ENCODE results near the gene CYP27B1.
A peak's percentile ranks its signal among the peaks of the same experiment; 100 is the strongest.
"Not testable (repeated sequence)": the region's sequence is repeated elsewhere in the genome, so short reads cannot be mapped to it uniquely, and the experiment has no call there.

CYP27B1 gene

DNA sequence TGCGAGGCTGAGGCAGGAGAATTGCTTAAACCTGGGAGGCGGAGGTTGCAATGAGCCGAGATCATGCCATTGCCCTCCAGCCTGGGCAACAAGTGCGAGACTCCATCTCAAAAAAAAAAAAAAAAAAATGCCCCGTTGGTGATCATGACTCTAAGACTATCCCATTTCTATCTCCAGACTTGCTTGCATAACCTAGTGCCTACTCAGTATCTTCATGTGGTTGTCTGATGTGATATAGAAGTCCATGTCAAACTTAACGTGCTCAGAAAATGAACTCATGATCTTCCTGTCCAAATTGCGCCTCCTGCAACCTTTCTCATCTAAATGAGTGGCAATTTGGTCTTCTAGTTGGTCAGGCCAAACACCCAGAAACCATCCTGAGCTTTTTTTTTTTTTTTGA is 11.0 kb upstream of the CYP27B1 start:
- TF ChIP-seq, protein P1, sequence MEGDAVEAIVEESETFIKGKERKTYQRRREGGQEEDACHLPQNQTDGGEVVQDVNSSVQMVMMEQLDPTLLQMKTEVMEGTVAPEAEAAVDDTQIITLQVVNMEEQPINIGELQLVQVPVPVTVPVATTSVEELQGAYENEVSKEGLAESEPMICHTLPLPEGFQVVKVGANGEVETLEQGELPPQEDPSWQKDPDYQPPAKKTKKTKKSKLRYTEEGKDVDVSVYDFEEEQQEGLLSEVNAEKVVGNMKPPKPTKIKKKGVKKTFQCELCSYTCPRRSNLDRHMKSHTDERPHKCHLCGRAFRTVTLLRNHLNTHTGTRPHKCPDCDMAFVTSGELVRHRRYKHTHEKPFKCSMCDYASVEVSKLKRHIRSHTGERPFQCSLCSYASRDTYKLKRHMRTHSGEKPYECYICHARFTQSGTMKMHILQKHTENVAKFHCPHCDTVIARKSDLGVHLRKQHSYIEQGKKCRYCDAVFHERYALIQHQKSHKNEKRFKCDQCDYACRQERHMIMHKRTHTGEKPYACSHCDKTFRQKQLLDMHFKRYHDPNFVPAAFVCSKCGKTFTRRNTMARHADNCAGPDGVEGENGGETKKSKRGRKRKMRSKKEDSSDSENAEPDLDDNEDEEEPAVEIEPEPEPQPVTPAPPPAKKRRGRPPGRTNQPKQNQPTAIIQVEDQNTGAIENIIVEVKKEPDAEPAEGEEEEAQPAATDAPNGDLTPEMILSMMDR (conservative IDR thresholded peaks at IDR 0.05; ENCODE audit: low read depth, low read length), result no peak
- H3K4me3 ChIP-seq (ENCODE audit: low read length), result no peak overlapping the region
- DNase-seq (ENCODE audit: low read depth), result no peak

DNA sequence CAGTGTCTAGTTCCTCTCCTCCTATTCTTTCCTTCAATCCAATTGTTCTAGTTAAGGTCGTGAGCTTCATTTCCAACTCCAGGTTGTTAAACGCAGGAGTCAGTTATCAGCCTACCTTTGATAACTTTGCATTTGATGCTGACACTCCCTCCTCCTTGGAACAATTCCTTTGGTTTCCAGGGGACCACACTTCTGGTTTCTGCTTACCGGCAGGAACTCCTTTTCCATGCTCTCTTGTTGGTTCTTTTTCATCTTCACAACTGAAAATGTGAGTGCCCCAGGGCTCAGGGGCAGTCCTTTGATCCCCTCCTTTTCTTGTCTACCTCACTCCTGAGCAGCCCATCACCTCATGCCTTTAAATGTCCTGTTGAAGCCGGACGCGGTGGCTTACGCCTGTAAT is 10.5 kb upstream of the CYP27B1 start:
- DNase-seq (ENCODE audit: low read depth), result no peak
- no peak overlapping the region for H3K4me3 ChIP-seq (ENCODE audit: low read length)

DNA sequence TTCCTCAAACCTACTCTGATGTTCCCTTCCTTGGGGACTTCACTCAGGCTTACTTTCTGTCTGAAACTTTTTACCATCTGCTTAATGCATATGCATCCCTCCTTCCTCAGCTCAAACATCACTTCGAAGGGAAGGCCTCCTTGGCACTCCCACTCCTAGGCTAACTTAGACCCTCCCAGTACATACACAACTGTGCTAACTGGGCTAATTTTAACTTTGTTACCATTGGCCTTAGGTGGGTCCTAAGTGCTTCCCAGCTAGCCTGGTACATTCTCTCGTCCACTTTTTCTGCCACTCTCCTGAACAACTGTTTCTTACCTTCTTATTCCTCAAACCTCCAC is 9.3 kb upstream of the CYP27B1 start:
- no peak overlapping the region for H3K4me3 ChIP-seq (ENCODE audit: low read length)
- TF ChIP-seq, protein P1 (conservative IDR thresholded peaks at IDR 0.05; ENCODE audit: low read depth, low read length), result no peak
- no peak for DNase-seq (ENCODE audit: low read depth)

More for the DNA sequence above, 10.5 kb upstream of the CYP27B1 start:
- TF ChIP-seq, protein P1 (conservative IDR thresholded peaks at IDR 0.05; ENCODE audit: low read depth, low read length), result no peak

DNA sequence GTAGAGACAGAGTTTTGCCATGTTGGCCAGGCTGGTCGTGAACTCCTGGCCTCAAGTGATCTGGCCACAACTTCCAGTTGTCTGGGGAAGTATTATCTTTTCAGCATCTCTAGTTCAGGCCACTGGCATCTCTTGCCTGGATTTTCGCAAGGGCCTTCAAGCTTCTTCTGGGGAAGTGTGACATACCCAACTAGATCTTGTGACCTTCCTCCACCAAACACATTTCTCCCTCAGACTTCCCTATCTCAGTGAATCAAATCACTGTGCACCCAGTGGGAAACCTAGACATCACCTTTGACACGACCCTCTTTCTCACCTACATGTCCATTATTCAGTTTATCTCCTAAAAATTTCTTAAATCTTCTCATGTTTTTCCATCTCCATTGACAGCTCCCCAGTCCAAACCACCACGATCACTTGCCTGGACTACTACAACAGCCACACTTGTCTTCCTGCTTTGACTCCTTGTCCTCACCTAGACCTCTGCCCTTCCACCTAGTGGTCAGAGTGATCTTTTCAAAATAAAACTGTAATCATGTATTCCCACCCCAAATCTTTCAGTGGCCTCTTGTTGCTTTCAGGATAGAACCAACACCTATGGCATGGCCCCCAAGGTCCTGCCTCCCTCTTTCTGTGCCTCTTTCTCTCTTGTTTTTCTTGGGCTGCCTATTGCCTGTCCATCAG is 8.8 kb upstream of the CYP27B1 start:
- TF ChIP-seq, protein P1 (conservative IDR thresholded peaks at IDR 0.05; ENCODE audit: low read depth, low read length), result no peak
- DNase-seq (ENCODE audit: low read depth), result no peak
- H3K4me3 ChIP-seq (ENCODE audit: low read length), result no peak overlapping the region

DNA sequence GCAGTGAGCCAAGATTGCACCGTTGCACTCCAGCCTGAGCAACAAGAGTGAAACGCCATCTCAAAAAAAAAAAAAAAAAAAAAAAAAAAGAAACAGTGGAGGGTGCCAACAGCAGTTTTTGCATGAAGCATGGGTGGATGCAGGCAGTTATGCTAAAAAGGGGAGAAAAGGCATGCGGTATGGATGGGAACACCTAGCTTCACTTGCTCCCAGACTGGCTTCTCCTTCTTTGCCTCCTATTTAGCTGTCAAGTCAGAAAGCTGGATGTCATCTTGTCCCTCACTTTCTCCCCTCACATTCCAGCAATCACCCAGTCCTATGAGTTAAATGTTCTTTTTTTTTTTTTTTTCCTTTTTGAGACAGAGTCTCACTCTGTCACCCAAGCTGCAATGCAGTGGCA is 8.2 kb upstream of the CYP27B1 start:
- DNase-seq (ENCODE audit: low read depth), result no peak
- H3K4me3 ChIP-seq (ENCODE audit: low read length), result no peak overlapping the region
- TF ChIP-seq, protein P1 (conservative IDR thresholded peaks at IDR 0.05; ENCODE audit: low read depth, low read length), result no peak

DNA sequence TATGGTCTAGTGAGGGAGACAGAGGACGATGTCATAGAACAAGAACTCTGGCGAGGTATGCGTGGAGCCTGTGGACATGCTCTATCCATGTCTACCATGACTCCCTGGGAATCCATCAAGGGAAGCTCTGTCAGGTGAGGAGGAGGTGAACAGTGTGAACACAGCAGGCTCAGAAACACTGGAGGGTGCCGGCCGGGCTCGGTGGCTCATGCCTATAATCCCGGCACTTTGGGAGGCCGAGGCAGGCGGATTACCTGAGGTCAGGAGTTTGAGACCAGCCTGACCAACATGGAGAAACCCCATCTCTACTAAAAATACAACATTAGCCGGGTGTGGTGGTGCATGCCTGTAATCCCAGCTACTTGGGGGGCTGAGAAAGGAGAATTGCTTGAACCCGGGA is 7.8 kb upstream of the CYP27B1 start:
- not testable (repeated sequence) for DNase-seq (ENCODE audit: low read depth); H3K4me3 ChIP-seq (ENCODE audit: low read length)

DNA sequence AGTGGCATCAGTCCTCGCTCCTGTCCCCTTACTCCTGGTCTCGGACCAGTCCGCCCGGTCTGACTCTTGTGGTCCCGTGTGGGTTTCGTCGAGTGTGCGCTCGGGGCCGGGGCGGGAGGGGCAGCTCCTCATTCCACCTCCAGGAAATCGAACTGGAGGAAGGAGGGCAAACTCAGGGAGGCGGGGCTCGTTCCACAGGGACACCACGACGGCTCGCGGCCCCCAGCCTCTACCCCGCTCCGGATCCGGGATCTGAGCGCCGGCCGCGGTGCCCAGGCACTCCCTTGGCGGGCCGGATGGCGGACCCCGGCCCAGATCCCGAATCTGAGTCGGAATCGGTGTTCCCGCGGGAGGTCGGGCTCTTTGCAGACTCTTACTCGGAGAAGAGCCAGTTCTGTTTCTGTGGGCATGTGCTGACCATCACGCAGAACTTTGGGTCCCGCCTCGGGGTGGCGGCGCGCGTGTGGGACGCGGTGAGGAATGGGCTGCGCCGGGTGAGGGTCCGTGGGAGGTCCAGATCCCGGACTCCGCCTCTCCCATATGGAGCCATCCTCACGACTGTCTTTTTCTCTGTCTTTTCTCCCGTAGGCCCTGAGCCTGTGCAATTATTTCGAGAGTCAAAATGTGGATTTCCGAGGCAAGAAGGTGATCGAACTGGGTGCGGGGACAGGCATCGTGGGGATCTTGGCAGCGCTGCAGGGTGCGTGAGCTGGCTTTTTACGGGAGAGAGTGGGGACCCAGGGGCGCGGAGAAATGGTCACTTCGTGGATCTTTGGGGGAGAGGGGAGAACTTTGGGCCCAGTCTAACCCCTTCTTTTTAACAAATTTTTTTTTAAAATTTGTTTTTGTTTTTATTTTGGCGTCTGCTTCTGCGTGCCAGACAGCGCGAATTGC is 5.8 kb upstream of the CYP27B1 start, which contains the start of gene EEF1AKMT3:
TSS of gene EEF1AKMT3 (plus strand) at position 186 of the 894 bp plus-strand sequence. CDS start at position 297, 111 bp downstream.
- H3K4me3 ChIP-seq (ENCODE audit: low read length), result peak within 1 kb of the TSS; percentile 93
- TF ChIP-seq, protein P1 (conservative IDR thresholded peaks at IDR 0.05; ENCODE audit: low read depth, low read length), result no peak
- DNase-seq (ENCODE audit: low read depth), result no peak
